IPS DF 6.9 (cell line): Measurements from ENCODE around the gene B3GAT1.

Experiments
- DNase-seq: peaks from one replicate; pipeline ENCODE4 v3.0.0-alpha.2; 2013; ENCODE audit warnings: low read depth, low spot score
- H3K27ac ChIP-seq: one replicate; pipeline ENCODE4 v1.5.1; 2013; ENCODE audit warnings: low read length, control low read depth
- H3K27me3 ChIP-seq: 2 replicates; pipeline ENCODE4 v1.6.1; 2013; ENCODE audit warnings: mild to moderate bottlenecking, low read length; ENCODE audit not compliant: control insufficient read depth, insufficient read depth
- H3K36me3 ChIP-seq: 2 replicates; pipeline ENCODE4 v1.6.1; 2013; ENCODE audit warnings: low read length; ENCODE audit not compliant: control insufficient read depth, insufficient read depth
- H3K4me1 ChIP-seq: 2 replicates; pipeline ENCODE4 v1.6.1; 2013; ENCODE audit warnings: low read length; ENCODE audit not compliant: control insufficient read depth, insufficient read depth
- H3K4me3 ChIP-seq: 2 replicates; pipeline ENCODE4 v1.5.1; 2013; ENCODE audit warnings: mild to moderate bottlenecking, low read length
- H3K9me3 ChIP-seq: 2 replicates; pipeline ENCODE4 v1.6.1; 2013; ENCODE audit warnings: low read length, inconsistent platforms; ENCODE audit not compliant: control insufficient read depth, insufficient read depth
- WGBS: extraction: QIAGEN DNeasy Blood & Tissue Kit; methylation state at CpG from one replicate; pipeline ENCODE4 v1.1.7; 2013; ENCODE audit warnings: mixed read lengths, missing lambda C conversion rate; ENCODE audit not compliant: insufficient read length, insufficient coverage; 5-methylcytosine and 5-hydroxymethylcytosine counted together

B3GAT1 gene

DNA sequence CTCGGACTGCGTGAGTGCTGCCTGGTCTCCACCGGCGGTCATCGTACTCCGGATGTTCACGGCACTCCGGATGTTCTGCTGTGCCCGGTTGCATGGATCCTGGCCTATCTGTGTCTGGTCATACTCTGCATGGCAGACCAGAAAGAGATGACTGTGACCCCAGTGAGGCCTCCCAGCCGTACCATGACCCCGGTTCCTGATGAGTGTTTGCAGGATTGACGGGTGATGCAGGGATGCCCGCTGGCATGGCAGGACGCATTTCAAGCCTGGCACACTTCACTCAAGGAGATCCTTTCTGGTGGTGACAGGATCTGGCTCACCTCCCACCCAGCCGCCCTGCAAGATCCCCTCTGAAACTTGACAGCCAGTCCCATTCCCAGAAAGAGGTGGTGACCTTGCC, 74.0 kb downstream of the B3GAT1 start:
- DNase-seq = no peak
- Histone ChIP-seq H3K27ac (no peak overlapping the region), H3K4me1 (no peaks in the 10 kb centered on the region), H3K36me3 (no peaks in the 10 kb centered on the region), H3K9me3 (no peaks in the 10 kb centered on the region), H3K4me3 (no peak overlapping the region), H3K27me3 (no peaks in the 10 kb centered on the region; the same call in 1 of the 2 replicates)
- WGBS = no CpG with 5 or more reads among the region's 15 CpGs

DNA sequence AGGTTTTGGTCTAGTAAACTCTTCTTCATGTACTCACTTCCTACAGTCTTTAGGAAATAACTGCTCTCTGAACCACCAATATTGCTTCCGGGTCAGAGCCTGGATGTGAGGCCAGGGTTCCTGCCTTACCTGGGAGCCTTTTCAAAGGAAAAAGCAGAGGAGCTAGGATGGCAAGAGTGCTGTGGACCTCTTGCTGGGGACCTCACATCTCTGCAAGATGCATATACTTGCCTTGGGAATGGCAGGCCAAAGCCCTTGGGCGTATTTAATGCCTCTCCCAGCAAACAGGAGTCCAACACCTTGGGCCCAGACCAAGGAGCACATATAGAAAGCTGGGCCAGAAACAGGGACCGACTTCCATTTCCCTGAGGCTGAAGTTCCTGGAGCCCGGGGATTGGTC, 75.0 kb downstream of the B3GAT1 start:
- no peak for DNase-seq
- H3K27me3 ChIP-seq = no peaks in the 10 kb centered on the region; the same call in 1 of the 2 replicates
- no peaks in the 10 kb centered on the region for H3K4me1 ChIP-seq
- H3K9me3 ChIP-seq = no peaks in the 10 kb centered on the region
- H3K4me3 ChIP-seq = no peak overlapping the region
- no CpG with 5 or more reads among the region's 4 CpGs for WGBS
- no peaks in the 10 kb centered on the region for H3K36me3 ChIP-seq
- no peak overlapping the region for H3K27ac ChIP-seq

DNA sequence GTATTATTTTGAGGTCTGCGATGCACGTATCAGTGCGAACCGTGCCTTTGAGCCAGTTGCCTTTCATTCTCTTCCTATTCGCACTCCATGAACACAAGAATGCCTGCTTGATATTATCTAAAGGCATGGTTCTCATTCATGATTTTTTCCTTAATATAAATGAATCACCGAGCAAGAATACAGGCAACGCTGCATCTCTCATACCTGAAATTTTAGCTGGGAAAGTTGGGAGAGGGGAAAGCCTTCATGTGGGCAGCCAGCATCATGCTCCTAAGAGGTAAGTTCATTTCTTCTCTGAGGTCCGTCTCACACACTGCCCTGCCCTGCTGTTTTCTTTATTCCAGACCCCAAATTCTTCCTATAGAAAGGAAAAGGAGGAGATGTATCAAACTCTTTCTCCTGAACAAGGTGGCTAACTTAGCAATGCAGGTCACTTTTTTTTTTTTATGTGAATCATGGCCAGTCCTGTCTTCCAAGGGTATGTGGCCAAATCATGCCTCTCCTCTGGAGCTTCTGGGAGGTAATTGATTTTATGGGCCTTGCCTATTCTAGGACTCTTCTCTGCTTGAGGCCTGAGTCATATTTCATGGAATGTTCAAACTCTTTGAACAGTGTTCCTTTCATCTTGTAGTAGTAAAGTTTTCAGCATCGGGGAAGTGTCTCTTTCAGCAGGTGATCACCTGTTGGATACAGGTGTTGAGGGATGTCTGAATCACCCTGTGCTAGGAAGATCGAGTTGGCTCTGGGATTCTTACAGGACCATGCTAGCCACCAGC, 77.1 kb downstream of the B3GAT1 start:
- no peak for DNase-seq
- Histone ChIP-seq H3K4me3 (no peak overlapping the region), H3K27me3 (no peaks in the 10 kb centered on the region; the same call in 1 of the 2 replicates), H3K9me3 (no peaks in the 10 kb centered on the region), H3K27ac (no peak overlapping the region), H3K36me3 (no peaks in the 10 kb centered on the region), H3K4me1 (no peaks in the 10 kb centered on the region)
- WGBS = no CpG with 5 or more reads among the region's 10 CpGs

DNA sequence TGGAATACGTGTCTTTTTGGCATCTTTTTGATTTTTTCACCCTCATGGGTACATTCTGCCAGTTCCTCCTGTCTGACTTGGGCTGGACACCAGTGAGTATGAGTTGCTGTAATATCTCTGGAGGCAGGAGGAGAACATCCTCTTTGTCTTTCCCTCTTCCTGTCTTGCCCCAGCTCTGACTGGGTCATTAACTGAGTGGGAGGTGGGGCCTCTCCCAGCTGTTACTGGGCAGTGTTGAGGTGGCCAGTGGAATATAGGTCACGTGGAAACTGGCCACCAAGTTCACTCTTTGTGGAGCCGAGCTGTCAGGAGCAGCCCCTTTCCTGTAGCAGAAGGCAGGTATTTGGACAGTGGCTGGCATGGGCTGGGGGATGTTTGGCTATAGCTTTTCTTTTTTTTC, 78.1 kb downstream of the B3GAT1 start:
- DNase-seq = no peak
- H3K4me1 ChIP-seq = no peaks in the 10 kb centered on the region
- no peaks in the 10 kb centered on the region for H3K36me3 ChIP-seq
- no peaks in the 10 kb centered on the region; the same call in 1 of the 2 replicates for H3K27me3 ChIP-seq
- H3K4me3 ChIP-seq = no peak overlapping the region
- H3K9me3 ChIP-seq = no peaks in the 10 kb centered on the region
- H3K27ac ChIP-seq = no peak overlapping the region
- WGBS = no CpG with 5 or more reads among the region's 3 CpGs

DNA sequence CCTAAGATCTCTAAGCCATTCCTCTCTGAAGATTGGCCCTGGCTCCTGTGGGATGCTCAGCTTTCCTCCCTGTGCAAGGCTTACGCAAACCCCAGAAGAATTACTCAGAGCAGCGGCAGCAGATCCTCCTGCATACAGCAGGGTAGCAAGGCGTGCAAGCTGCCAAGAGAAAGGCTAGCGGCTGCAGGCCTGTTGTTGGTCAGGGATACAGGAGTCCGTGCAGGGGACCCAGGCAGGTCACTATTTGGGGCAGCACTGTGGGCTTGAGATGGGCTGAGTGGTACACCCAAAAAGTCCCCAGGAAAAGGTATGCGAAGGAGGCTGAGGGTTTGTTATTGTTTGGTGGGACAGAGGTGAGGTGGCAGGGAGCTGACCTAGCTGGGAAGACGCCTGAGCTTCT, 78.7 kb downstream of the B3GAT1 start:
- Histone ChIP-seq H3K27me3 (no peaks in the 10 kb centered on the region; the same call in 1 of the 2 replicates), H3K27ac (no peak overlapping the region), H3K9me3 (no peaks in the 10 kb centered on the region), H3K4me1 (no peaks in the 10 kb centered on the region), H3K36me3 (no peaks in the 10 kb centered on the region), H3K4me3 (no peak overlapping the region)
- no CpG with 5 or more reads among the region's 7 CpGs for WGBS
- no peak for DNase-seq

DNA sequence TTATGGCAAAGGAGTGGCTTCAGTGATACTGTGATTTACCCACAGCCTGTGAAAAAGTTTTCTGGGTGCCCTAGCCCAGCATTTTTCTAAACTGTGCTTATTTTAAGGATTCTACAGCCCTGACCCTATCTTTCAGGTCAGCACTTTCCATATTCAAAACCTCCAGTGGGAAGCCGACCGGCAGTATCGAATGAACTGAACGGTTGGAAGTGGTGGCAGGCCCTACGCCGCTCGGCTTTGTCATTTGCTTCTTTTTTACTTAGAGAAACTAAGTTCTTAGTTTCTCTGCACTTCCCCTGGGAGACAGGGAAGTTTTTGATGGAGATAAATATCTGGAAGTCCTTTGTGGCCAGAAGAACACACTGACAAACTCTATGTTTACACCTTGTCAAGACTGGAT, 79.3 kb downstream of the B3GAT1 start:
- H3K36me3 ChIP-seq = no peaks in the 10 kb centered on the region
- WGBS = no CpG with 5 or more reads among the region's 7 CpGs
- no peaks in the 10 kb centered on the region; the same call in 1 of the 2 replicates for H3K27me3 ChIP-seq
- H3K27ac ChIP-seq = no peak overlapping the region
- no peaks in the 10 kb centered on the region for H3K9me3 ChIP-seq
- H3K4me3 ChIP-seq = no peak overlapping the region
- no peaks in the 10 kb centered on the region for H3K4me1 ChIP-seq
- DNase-seq = no peak

DNA sequence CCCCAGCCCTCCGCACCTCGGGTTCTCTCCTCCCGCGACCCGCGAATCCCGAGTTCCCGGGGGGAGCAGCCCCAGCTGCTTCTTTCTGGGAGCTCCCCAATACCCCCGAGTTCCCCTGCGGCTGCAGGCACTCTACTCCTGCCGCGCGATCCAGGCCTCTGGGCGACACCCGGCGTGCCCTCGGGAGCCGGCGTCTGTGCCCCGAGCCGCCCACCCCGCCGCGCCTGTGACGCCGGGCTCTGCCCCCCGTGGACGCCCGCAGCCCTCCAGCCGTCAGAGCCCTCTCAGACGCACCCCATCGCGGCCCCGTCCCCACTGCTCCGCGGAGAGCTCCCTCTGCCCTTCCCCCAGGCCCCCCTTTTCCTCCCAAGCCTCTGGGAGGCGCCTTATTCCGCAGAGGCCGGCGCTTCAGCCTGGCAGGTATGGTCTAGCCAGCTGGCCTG, 79.8 kb downstream of the B3GAT1 start:
- Histone ChIP-seq H3K27me3 (no peaks in the 10 kb centered on the region; the same call in 1 of the 2 replicates), H3K4me3 (peak overlapping the region; percentile 58; the same call in 1 of the 2 replicates), H3K4me1 (no peaks in the 10 kb centered on the region), H3K36me3 (no peaks in the 10 kb centered on the region), H3K27ac (no peak overlapping the region), H3K9me3 (no peaks in the 10 kb centered on the region)
- WGBS = no CpG with 5 or more reads among the region's 40 CpGs
- no peak for DNase-seq

DNA sequence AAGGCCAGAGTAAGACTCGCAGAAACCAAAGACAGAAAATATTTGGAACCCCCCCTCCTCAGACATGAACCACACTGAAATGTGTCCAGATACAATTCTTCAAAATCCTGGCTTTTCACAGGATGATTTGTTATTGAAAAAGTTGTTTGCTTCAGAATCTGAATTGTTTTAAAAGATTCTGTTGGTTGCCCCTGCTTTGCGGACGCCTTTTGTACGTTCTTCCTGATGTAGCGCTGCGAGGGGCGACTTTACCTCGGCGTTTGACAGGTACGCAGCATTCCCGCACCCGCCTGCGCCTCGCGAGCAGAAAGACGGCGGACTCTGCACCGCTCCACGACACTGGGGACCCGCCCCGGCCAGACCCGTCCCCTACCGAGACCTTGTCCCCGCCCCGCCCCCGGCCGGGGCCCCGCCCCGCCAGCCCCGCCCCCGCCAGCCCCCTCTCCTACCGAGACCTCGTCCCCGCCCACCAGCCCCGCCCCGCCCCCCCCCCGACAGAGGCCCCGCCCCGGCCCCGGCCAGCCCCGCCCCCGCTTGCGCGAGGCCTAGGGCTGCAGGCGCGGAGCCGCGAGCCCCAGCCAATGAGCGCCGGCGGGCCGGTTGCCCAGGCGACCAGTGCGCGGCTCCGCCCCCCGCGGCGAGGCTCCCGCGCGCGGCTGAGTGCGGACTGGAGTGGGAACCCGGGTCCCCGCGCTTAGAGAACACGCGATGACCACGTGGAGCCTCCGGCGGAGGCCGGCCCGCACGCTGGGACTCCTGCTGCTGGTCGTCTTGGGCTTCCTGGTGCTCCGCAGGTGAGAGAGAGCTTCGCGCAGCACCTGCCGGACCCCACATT, 80.5 kb downstream of the B3GAT1 start, which contains the start of gene GLB1L2:
Gene GLB1L2, plus strand, starts transcription at position 635 of the 835 bp plus-strand sequence. Its CDS starts 74 bp downstream, at position 709.
- Histone ChIP-seq H3K9me3 (no peaks in the 10 kb centered on the region), H3K36me3 (no peaks in the 10 kb centered on the region), H3K4me3 (peak within 1 kb of the TSS; percentile 58; the same call in 1 of the 2 replicates), H3K4me1 (no peaks in the 10 kb centered on the region), H3K27me3 (no peaks in the 10 kb centered on the region; the same call in 1 of the 2 replicates), H3K27ac (no peak within 1 kb of the TSS)
- WGBS = no CpG with 5 or more reads among the region's 80 CpGs
- no peak for DNase-seq

DNA sequence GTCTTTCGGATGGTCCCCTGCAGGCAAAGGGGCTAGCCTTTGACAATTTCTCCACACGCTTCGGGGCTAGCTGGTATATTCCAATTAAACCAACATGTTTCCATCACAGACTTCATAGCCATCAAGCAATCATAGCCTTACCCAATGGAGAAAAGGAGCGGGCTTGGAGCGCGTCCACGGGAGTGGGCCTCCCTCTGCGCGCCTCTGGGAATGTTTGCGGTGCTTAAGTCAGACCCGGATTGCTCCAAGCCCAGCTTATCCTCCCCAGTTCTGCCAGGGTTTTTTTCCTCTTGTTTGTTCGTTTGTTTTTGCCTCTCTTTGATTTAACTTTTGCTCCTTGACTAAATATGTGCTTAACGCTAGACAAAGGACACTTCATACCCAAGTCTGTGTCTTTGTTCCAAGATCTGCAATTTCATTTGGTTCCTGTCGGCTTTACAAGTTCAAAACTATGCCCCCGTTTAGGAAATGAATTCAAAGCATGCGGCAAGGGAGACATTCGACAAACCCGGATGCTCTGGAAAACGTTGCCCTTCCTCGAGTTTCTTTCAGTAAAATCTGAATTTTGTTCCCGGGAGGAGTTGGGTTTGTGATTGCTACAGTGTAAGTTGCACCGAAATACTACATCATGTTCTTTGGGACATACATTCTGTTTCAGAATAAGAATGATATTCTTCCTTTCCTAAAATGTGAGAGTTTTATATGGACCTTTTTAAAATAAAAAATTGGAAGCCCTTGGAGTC, 81.3 kb downstream of the B3GAT1 start:
- Histone ChIP-seq H3K27ac (no peak overlapping the region), H3K4me3 (no peak overlapping the region), H3K27me3 (no peaks in the 10 kb centered on the region; the same call in 1 of the 2 replicates), H3K9me3 (no peaks in the 10 kb centered on the region), H3K4me1 (no peaks in the 10 kb centered on the region), H3K36me3 (no peaks in the 10 kb centered on the region)
- no peak for DNase-seq
- no CpG with 5 or more reads among the region's 22 CpGs for WGBS
